GM19193 (cell line): ENCODE results near the gene TUBGCP3.

ENCODE experiments used
- POLR2A ChIP-seq: IDR thresholded peaks from 4 replicates; pipeline ENCODE4 v1.6.1; 2011; ENCODE audit not compliant: insufficient read depth, insufficient read length; ENCODE audit errors: extremely low read depth

The TUBGCP3 gene

GRCh38 chr13:112438515-112438914 lies 149.4 kb downstream of the TUBGCP3 start:
- TF ChIP-seq POLR2A = no peak

GRCh38 chr13:112438094-112438493 lies 149.9 kb downstream of the TUBGCP3 start:
- TF ChIP-seq POLR2A = no peak

GRCh38 chr13:112435973-112436372 lies 152.0 kb downstream of the TUBGCP3 start:
- no peak for TF ChIP-seq POLR2A
